ENCODE results near the gene JCHAIN. TPM values are rescaled to one million over a fixed set of nuclear protein-coding genes. Genes with fewer than 3 reads are reported as not detected.
A peak's percentile ranks its signal among the peaks of the same experiment; 100 is the strongest.

JCHAIN gene
- total and polyA plus RNA-seq, 2 of the 4 experiments (the other 2 are of a cell fraction) = 0.72 to 0.86 TPM

DNA sequence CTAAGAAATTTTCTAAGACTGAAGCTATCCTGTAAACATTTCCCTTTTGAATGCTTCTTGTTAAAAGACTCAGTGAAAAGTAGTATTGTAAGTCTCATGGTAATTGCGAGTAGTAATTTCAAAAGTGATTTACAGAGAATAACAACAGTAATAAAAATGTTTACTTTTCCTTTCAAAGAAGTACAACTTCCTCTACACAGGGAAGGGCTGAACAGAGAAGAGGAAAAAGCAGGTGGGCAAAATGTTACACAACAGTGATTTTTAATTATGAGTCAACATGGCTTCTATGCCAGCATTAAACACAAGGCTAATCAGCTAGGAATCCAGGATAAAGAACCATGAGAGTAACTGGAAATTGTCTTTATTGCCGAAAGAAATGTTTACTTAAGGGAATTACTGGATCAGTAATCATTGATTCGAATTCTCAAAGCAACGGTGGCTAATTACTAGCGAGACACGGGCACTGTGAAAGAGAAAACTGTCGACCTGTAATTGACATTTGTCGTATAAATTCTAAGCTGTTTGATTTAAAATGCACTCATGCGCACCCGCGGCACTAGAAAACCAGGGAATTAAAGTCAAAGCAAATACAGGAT lies 37.4 kb upstream of the JCHAIN start:
- intact Hi-C loops (cut with micrococcal nuclease) (no loop called here), in situ Hi-C loops (cut with MboI; ENCODE audit: low sequenced_read_pairs) (no loop called here), dilution Hi-C loops (cut with HindIII; ENCODE audit: low sequenced_read_pairs, unreplicated experiment) (no loop called here)
- Histone ChIP-seq H2AK9ac (replicated peaks; ENCODE audit: low read depth, low read length, poor library complexity) (peak overlapping the region; percentile 98), H3K18ac (ENCODE audit: low read depth, low read length) (peak overlapping the region; percentile 90), H3K4me3 (ENCODE audit: insufficient read depth, low read depth, low read length) (peak overlapping the region; percentile 67), H4K20me1 (ENCODE audit: insufficient read depth, low read length) (no peaks in the 10 kb centered on the region), H3K56ac (ENCODE audit: extremely low read depth, insufficient read depth, low read length) (peak overlapping the region; percentile 96), H3K23ac (ENCODE audit: low read depth, low read length) (peak overlapping the region; percentile 98), H3K79me1 (ENCODE audit: low read depth in 1 of 2, low read length in 2 of 2) (peaks cover 10 to 31% of the 10 kb centered on the region in 2 experiments), H3K4me1 (ENCODE audit: control insufficient read depth, insufficient read depth, low read length) (peaks cover 4% of the 10 kb centered on the region; the same call in 1 of the 2 replicates), H3K9ac (ENCODE audit: low read depth, low read length) (peak overlapping the region; percentile 79), H2AK5ac (ENCODE audit: low read depth, low read length) (peak overlapping the region; percentile 84; the same call in 1 of the 2 replicates), H2BK20ac (ENCODE audit: low read depth, low read length) (peak overlapping the region; percentile 71; the same call in 1 of the 2 replicates), H2BK120ac (ENCODE audit: low read depth, low read length) (peak overlapping the region; percentile 89), H3K4ac (ENCODE audit: low read depth, low read length) (peak overlapping the region; percentile 90), H4K8ac (ENCODE audit: low read depth in 2 of 2, low read length in 2 of 2) (peak overlapping the region; percentile 66 to 86), H3K9me3 (ENCODE audit: control insufficient read depth, insufficient read depth, low read length) (no peaks in the 10 kb centered on the region), H2BK5ac (ENCODE audit: low read depth, low read length, poor library complexity, severe bottlenecking) (peak overlapping the region; percentile 97), H3K27ac (ENCODE audit: insufficient read depth, low read length) (peak overlapping the region; percentile 93), H3K36me3 (ENCODE audit: control insufficient read depth, insufficient read depth, low read length) (no peaks in the 10 kb centered on the region), H3K27me3 (ENCODE audit: control insufficient read depth, insufficient read depth, low read length) (no peaks in the 10 kb centered on the region), H4K91ac (ENCODE audit: insufficient read depth, low read depth, low read length) (peak overlapping the region; percentile 81), H4K5ac (ENCODE audit: low read depth, low read length) (peak overlapping the region; percentile 89), H3K4me2 (ENCODE audit: low read depth, low read length) (peak overlapping the region; percentile 95), H3K9me1 (ENCODE audit: insufficient read depth, low read length) (no peaks in the 10 kb centered on the region), H2BK15ac (ENCODE audit: low read depth, low read length) (peak overlapping the region; percentile 77; the same call in 2 of the 3 replicates), H2AFZ (replicated peaks; ENCODE audit: low read length, poor library complexity) (peak overlapping the region; percentile 97), H3K14ac (replicated peaks; ENCODE audit: low read depth, low read length) (peak overlapping the region; percentile 91)
- CTCF ChIA-PET = interaction anchor here (1.0 to 1.4 kb wide), 3 partner anchors 14 to 52 kb away, joined by 4 to 6 read pairs (median 6); no protein-coding TSS in a partner anchor
- POLR2A ChIA-PET (ENCODE audit: unreplicated experiment) = interaction anchor here (1.0 kb wide), 1 partner anchor 14 kb away, joined by 4 read pairs; no protein-coding TSS in a partner anchor
- ATAC-seq (ENCODE audit: low read depth) (no peak), DNase-seq (peak; percentile 83)
- 0% methylated on average over 5 of the region's 11 CpGs; no CpG with 5 or more reads in 1 of the 2 experiments for WGBS, 2 experiments (ENCODE audit: extremely low coverage in 2 of 2, insufficient read length in 1 of 2)
- no TSS peak for BruUV-seq (replicated peaks)
- TF ChIP-seq SMC3 (IDR thresholded peaks at IDR 0.05; ENCODE audit: low read depth, low read length) = no peak
- peak; percentile 25 for TF ChIP-seq RCOR1 (IDR thresholded peaks at IDR 0.05; ENCODE audit: insufficient replicate concordance, low read length)
- TF ChIP-seq, protein P1, sequence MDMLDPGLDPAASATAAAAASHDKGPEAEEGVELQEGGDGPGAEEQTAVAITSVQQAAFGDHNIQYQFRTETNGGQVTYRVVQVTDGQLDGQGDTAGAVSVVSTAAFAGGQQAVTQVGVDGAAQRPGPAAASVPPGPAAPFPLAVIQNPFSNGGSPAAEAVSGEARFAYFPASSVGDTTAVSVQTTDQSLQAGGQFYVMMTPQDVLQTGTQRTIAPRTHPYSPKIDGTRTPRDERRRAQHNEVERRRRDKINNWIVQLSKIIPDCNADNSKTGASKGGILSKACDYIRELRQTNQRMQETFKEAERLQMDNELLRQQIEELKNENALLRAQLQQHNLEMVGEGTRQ (IDR thresholded peaks at IDR 0.05; ENCODE audit: low read depth, low read length) = no peak
- peak; percentile 8; the same call in 1 of the 2 replicates for TF ChIP-seq BHLHE40 (IDR thresholded peaks at IDR 0.05; ENCODE audit: low read depth, low read length)
- 0 out of 2 replicates have a peak, but pooled peaks have one; percentile 9 for TF ChIP-seq RFX5 (IDR thresholded peaks at IDR 0.05; ENCODE audit: low read depth, low read length)
- TF ChIP-seq RAD21 (IDR thresholded peaks at IDR 0.05; ENCODE audit: low read length) = no peak
- TF ChIP-seq, protein P2, sequence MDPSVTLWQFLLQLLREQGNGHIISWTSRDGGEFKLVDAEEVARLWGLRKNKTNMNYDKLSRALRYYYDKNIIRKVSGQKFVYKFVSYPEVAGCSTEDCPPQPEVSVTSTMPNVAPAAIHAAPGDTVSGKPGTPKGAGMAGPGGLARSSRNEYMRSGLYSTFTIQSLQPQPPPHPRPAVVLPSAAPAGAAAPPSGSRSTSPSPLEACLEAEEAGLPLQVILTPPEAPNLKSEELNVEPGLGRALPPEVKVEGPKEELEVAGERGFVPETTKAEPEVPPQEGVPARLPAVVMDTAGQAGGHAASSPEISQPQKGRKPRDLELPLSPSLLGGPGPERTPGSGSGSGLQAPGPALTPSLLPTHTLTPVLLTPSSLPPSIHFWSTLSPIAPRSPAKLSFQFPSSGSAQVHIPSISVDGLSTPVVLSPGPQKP (IDR thresholded peaks at IDR 0.05; ENCODE audit: borderline replicate concordance, low read depth, low read length) = no peak
- TF ChIP-seq MAZ (IDR thresholded peaks at IDR 0.05; ENCODE audit: borderline replicate concordance, low read depth, low read length) = no peak
- TF ChIP-seq CEBPB (IDR thresholded peaks at IDR 0.05; ENCODE audit: low read depth, low read length) = peak; percentile 94
- no peak for TF ChIP-seq POLR2A (IDR thresholded peaks at IDR 0.05; ENCODE audit: low read depth, low read length)
- TF ChIP-seq NFE2L2 (IDR thresholded peaks at IDR 0.05; ENCODE audit: low read depth, low read length) = no peak
- TF ChIP-seq, protein P3, sequence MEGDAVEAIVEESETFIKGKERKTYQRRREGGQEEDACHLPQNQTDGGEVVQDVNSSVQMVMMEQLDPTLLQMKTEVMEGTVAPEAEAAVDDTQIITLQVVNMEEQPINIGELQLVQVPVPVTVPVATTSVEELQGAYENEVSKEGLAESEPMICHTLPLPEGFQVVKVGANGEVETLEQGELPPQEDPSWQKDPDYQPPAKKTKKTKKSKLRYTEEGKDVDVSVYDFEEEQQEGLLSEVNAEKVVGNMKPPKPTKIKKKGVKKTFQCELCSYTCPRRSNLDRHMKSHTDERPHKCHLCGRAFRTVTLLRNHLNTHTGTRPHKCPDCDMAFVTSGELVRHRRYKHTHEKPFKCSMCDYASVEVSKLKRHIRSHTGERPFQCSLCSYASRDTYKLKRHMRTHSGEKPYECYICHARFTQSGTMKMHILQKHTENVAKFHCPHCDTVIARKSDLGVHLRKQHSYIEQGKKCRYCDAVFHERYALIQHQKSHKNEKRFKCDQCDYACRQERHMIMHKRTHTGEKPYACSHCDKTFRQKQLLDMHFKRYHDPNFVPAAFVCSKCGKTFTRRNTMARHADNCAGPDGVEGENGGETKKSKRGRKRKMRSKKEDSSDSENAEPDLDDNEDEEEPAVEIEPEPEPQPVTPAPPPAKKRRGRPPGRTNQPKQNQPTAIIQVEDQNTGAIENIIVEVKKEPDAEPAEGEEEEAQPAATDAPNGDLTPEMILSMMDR (conservative IDR thresholded peaks at IDR 0.05; ENCODE audit: low read depth, low read length) = no peak
- TF ChIP-seq CHD1 (IDR thresholded peaks at IDR 0.05; ENCODE audit: low read depth, low read length) = no peak
- peak; percentile 63 for TF ChIP-seq FOS (IDR thresholded peaks at IDR 0.05; ENCODE audit: low read depth, low read length)
- no peak for TF ChIP-seq MAFK (IDR thresholded peaks at IDR 0.05; ENCODE audit: low read depth, low read length)

Data from IMR-90 (cell line).